H1 (cell line): ENCODE results near the gene WDR91. TPM values are rescaled to one million over a fixed set of nuclear protein-coding genes. Genes with fewer than 3 reads are reported as not detected.
A peak's percentile ranks its signal among the peaks of the same experiment; 100 is the strongest.

Experiments
- EP300 ChIP-seq, 2 experiments: IDR thresholded peaks; 1 replicate in 1 of 2; 2 replicates in 1 of 2; pipeline ENCODE4 v1.6.1; 2011 to 2012; ENCODE audit warnings: low read depth in 2 of 2, low read length in 2 of 2, mild to moderate bottlenecking in 2 of 2, borderline replicate concordance in 1 of 2, inconsistent platforms in 1 of 2, moderate library complexity in 1 of 2
- EZH2 ChIP-seq: fragments of 200-600 bp; sonication (generic); IDR thresholded peaks from 2 replicates; pipeline ENCODE4 v1.7.1; 2012; ENCODE audit warnings: low read depth, mild to moderate bottlenecking, moderate library complexity, low read length, inconsistent platforms; ENCODE audit not compliant: severe bottlenecking
- GTF2F1 ChIP-seq: IDR thresholded peaks from 2 replicates; pipeline ENCODE4 v1.6.1; 2012; ENCODE audit warnings: low read depth, low read length, improper control_type of control experiment, borderline replicate concordance
- KDM1A ChIP-seq: fragments of 200-600, 300-600 bp; sonication (generic); IDR thresholded peaks from 2 replicates; pipeline ENCODE4 v1.7.1; 2016; ENCODE audit warnings: mild to moderate bottlenecking, low read length, borderline replicate concordance
- YY1 ChIP-seq: IDR thresholded peaks from 2 replicates; pipeline ENCODE4 v1.6.1; 2011; ENCODE audit warnings: low read depth, mild to moderate bottlenecking, low read length
- polyA plus RNA-seq, 7 experiments: library from polyadenylated mRNA; depleted of rRNA in 3 of 7; stranded (reverse) in 5 of 7; unstranded in 2 of 7; fragments of >200 nt in 5 of 7; fragments of 200-250 nt in 2 of 7; gene quantifications; 1 replicate in 5 of 7; 2 replicates in 1 of 7; 4 replicates in 1 of 7; pipeline versions ENCODE4 v1.2.1 to v1.2.3, GENCODE V29; 2011 to 2013; ENCODE audit warnings: missing spikeins in 2 of 7, mixed read lengths in 2 of 7
- total RNA-seq: library from RNA; stranded (reverse); fragmentation: NEBNext Ultra II Directional; extraction: Animal tissue kit (Norgen Biotek cat#: 25700); gene quantifications from 2 replicates; pipeline ENCODE4 v1.2.1, GENCODE V29; 2021
- TF ChIP-seq, protein P1 (sequence below): fragments of 300-600 bp; sonication (generic); IDR thresholded peaks from 2 replicates; pipeline ENCODE4 v1.7.1; 2012; ENCODE audit warnings: low read length, moderate library complexity, mild to moderate bottlenecking, inconsistent platforms; ENCODE audit not compliant: insufficient replicate concordance
- TF ChIP-seq, protein P2 (sequence below), 3 experiments: IDR thresholded peaks; 1 replicate in 2 of 3; 2 replicates in 1 of 3; pipeline versions ENCODE4 v1.5.1 to v1.6.1; 2011; ENCODE audit warnings: low read length in 3 of 3, mild to moderate bottlenecking in 3 of 3, inconsistent platforms in 2 of 3, low read depth in 1 of 3, moderate library complexity in 1 of 3; ENCODE audit not compliant: insufficient read depth in 1 of 3; ENCODE audit errors: control extremely low read depth in 1 of 3

WDR91 gene
- total and polyA plus RNA-seq, 2 of the 8 experiments (the other 6 are each of a cell fraction or from before 2014, with no cell fraction given), result 8.2 to 14.7 TPM

DNA sequence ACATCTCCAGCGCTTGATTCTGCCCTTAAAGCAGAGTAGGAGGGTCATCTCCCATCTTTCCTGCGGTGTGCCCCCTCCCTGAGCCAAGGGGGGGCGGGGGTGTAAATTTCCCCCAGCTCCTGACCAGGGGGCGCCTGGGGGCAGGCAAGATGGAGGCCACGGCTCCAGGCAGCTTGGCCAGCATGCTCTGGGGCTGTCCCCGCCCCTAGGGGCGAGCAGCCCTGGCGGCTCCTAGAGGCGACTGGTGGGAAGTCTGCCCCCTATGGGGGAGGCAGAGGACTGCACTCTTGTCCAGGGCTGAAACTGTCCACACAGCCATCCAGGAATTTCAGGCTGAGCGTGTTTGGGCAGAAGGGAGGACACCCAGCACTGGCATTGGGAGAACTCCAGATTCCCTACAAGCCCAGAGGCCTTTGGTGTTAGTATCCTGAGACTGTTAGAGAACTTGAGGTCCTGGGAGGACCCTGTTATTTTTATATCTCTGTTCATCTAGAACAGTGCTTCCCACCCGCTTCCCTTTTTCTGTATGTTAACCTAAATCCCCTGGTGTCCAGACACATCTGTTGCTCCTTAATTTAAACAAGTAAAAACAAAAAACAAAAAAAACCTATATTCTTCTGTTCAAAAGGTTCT is 26.9 kb upstream of the WDR91 start (continued):
- TF ChIP-seq, protein P1, sequence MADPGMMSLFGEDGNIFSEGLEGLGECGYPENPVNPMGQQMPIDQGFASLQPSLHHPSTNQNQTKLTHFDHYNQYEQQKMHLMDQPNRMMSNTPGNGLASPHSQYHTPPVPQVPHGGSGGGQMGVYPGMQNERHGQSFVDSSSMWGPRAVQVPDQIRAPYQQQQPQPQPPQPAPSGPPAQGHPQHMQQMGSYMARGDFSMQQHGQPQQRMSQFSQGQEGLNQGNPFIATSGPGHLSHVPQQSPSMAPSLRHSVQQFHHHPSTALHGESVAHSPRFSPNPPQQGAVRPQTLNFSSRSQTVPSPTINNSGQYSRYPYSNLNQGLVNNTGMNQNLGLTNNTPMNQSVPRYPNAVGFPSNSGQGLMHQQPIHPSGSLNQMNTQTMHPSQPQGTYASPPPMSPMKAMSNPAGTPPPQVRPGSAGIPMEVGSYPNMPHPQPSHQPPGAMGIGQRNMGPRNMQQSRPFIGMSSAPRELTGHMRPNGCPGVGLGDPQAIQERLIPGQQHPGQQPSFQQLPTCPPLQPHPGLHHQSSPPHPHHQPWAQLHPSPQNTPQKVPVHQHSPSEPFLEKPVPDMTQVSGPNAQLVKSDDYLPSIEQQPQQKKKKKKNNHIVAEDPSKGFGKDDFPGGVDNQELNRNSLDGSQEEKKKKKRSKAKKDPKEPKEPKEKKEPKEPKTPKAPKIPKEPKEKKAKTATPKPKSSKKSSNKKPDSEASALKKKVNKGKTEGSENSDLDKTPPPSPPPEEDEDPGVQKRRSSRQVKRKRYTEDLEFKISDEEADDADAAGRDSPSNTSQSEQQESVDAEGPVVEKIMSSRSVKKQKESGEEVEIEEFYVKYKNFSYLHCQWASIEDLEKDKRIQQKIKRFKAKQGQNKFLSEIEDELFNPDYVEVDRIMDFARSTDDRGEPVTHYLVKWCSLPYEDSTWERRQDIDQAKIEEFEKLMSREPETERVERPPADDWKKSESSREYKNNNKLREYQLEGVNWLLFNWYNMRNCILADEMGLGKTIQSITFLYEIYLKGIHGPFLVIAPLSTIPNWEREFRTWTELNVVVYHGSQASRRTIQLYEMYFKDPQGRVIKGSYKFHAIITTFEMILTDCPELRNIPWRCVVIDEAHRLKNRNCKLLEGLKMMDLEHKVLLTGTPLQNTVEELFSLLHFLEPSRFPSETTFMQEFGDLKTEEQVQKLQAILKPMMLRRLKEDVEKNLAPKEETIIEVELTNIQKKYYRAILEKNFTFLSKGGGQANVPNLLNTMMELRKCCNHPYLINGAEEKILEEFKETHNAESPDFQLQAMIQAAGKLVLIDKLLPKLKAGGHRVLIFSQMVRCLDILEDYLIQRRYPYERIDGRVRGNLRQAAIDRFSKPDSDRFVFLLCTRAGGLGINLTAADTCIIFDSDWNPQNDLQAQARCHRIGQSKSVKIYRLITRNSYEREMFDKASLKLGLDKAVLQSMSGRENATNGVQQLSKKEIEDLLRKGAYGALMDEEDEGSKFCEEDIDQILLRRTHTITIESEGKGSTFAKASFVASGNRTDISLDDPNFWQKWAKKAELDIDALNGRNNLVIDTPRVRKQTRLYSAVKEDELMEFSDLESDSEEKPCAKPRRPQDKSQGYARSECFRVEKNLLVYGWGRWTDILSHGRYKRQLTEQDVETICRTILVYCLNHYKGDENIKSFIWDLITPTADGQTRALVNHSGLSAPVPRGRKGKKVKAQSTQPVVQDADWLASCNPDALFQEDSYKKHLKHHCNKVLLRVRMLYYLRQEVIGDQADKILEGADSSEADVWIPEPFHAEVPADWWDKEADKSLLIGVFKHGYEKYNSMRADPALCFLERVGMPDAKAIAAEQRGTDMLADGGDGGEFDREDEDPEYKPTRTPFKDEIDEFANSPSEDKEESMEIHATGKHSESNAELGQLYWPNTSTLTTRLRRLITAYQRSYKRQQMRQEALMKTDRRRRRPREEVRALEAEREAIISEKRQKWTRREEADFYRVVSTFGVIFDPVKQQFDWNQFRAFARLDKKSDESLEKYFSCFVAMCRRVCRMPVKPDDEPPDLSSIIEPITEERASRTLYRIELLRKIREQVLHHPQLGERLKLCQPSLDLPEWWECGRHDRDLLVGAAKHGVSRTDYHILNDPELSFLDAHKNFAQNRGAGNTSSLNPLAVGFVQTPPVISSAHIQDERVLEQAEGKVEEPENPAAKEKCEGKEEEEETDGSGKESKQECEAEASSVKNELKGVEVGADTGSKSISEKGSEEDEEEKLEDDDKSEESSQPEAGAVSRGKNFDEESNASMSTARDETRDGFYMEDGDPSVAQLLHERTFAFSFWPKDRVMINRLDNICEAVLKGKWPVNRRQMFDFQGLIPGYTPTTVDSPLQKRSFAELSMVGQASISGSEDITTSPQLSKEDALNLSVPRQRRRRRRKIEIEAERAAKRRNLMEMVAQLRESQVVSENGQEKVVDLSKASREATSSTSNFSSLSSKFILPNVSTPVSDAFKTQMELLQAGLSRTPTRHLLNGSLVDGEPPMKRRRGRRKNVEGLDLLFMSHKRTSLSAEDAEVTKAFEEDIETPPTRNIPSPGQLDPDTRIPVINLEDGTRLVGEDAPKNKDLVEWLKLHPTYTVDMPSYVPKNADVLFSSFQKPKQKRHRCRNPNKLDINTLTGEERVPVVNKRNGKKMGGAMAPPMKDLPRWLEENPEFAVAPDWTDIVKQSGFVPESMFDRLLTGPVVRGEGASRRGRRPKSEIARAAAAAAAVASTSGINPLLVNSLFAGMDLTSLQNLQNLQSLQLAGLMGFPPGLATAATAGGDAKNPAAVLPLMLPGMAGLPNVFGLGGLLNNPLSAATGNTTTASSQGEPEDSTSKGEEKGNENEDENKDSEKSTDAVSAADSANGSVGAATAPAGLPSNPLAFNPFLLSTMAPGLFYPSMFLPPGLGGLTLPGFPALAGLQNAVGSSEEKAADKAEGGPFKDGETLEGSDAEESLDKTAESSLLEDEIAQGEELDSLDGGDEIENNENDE, result no peak
- 0 out of 2 replicates have a peak, but pooled peaks have one; percentile 27 for TF ChIP-seq KDM1A
- no peak for TF ChIP-seq GTF2F1
- TF ChIP-seq, protein P2, sequence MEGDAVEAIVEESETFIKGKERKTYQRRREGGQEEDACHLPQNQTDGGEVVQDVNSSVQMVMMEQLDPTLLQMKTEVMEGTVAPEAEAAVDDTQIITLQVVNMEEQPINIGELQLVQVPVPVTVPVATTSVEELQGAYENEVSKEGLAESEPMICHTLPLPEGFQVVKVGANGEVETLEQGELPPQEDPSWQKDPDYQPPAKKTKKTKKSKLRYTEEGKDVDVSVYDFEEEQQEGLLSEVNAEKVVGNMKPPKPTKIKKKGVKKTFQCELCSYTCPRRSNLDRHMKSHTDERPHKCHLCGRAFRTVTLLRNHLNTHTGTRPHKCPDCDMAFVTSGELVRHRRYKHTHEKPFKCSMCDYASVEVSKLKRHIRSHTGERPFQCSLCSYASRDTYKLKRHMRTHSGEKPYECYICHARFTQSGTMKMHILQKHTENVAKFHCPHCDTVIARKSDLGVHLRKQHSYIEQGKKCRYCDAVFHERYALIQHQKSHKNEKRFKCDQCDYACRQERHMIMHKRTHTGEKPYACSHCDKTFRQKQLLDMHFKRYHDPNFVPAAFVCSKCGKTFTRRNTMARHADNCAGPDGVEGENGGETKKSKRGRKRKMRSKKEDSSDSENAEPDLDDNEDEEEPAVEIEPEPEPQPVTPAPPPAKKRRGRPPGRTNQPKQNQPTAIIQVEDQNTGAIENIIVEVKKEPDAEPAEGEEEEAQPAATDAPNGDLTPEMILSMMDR (IDR thresholded peaks at IDR 0.05; ENCODE audit: control extremely low read depth in 1 of 3, insufficient read depth in 1 of 3, low read depth in 1 of 3, low read length in 3 of 3), result peak; percentile 75 to 93 (median 83)
- peak; percentile 80 for TF ChIP-seq YY1
- TF ChIP-seq EP300 (IDR thresholded peaks at IDR 0.05; ENCODE audit: borderline replicate concordance in 1 of 2, low read depth in 2 of 2, low read length in 2 of 2), result no peak
- TF ChIP-seq EZH2, result no peak
